Measurements from ENCODE around the gene SRP68.
"Not testable (repeated sequence)": the region's sequence is repeated elsewhere in the genome, so short reads cannot be mapped to it uniquely, and the experiment has no call there.

Gene SRP68

GRCh38 chr17:76076765-76077583 is 4.7 kb upstream of the SRP68 start:
- peak; percentile 54 for DNase-seq

DNA sequence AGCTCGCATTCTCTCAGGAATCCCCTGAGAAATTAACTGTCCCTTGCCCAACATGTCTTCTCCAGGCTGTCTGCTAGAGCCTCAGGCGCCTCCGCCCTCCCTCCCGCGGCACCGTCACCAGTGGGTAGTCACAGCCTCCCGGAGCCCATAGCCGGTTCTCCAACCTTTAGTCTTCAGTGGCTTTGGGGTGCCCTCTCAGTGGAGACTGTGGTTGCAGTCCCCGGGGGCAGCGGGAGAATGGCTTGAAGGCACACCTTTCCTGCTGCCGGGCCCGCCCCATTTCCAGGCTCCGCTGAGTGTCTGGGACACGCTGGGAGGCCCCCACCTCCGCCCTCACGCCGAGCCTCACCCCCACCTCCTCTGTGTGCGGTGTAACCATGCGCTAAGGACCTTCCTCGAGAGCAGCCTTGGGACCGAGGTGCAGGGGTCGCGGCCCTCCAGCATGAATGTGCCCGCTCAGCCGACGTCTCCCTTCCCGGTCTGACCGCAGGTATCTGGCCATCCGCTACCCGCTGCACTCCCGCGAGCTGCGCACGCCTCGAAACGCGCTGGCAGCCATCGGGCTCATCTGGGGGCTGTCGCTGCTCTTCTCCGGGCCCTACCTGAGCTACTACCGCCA is 3.9 kb upstream of the SRP68 start:
- peak; percentile 25 for DNase-seq

- peak; percentile 54 for DNase-seq
Measured at GRCh38 chr17:76075364-76076145, 3.2 kb upstream of the SRP68 start.

- peak; percentile 20 for DNase-seq
Measured at GRCh38 chr17:76074390-76075363, 2.4 kb upstream of the SRP68 start, which contains the start of gene GALR2. Gene GALR2, plus strand, starts transcription at chr17:76074781. Its CDS starts 103 bp downstream, at chr17:76074884.

- peak; percentile 48 for DNase-seq
Measured at GRCh38 chr17:76071531-76072147, 678 bp downstream of the SRP68 start.

DNA sequence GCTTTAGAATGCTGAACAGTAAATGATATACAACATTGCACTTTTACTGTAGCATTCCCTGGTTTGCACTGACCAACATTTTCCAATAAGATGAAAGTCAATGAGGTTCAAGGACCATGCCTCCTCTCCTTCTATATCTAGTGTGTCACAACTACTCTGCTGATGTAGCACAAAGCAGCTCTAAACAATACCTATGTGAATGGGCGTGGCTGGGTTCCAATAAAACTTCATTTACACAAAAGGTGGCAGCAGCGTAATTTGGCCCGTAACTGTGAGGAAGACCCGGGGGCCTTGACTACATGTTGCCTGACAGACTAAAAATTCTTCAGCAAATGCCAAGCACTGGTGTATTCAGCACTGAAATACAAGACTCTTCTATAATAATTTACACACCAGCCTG is 6.5 kb downstream of the SRP68 start:
- DNase-seq = no peak

DNA sequence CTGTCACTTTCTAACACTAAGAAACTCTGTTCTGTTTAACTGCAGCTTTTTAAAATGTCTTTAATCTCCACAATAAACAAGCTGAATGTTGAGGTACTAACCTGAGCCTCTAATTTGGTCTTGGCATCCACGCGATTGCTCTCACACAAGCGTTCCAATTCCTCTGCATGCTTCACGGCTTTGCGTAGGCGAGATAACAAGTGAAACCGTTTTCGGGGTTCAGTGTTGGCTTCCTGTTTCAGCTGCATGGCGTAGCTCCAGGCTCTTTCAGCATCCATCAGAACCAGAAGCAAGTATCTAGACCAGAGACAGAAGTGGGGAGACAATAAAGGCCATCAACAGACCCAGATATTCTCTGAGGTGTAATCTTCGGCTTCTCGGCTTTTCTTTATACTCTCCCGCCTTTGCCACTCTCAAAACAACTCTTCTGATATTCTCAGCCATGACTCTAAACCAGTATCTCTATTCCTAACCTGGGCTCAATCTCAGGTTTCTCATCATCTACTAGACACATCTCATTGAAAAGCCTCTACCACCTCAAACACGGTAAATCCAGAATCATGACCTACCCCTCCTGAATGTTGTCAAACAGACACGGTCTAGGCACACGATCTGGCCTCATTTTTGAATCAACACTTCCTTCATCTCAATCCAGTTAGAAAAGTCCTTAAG is 8.3 kb downstream of the SRP68 start:
- peak; percentile 77 for DNase-seq

DNA sequence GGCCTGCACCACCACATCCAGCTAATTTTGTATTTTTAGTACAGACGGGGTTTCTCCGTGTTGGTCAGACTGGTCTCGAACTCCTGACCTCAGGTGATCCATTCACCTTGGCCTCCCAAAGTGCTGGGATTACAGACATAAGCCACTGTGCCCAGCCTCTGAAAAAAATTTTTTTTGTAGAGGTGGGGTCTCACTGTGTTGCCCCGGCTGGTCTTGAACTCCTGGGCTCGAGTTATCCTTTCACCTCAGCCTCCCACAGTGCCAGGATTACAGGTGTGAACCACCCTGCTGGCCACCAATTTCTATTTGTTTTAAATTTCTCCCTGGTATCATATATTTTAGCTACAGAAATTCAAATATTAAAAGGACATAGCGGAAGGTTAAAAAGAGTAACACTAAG is 14.1 kb downstream of the SRP68 start:
- DNase-seq = not testable (repeated sequence)

GRCh38 chr17:76056882-76057281 is 15.4 kb downstream of the SRP68 start:
- DNase-seq = no peak

- DNase-seq = no peak
Measured at GRCh38 chr17:76054112-76054476, 18.2 kb downstream of the SRP68 start.

DNA sequence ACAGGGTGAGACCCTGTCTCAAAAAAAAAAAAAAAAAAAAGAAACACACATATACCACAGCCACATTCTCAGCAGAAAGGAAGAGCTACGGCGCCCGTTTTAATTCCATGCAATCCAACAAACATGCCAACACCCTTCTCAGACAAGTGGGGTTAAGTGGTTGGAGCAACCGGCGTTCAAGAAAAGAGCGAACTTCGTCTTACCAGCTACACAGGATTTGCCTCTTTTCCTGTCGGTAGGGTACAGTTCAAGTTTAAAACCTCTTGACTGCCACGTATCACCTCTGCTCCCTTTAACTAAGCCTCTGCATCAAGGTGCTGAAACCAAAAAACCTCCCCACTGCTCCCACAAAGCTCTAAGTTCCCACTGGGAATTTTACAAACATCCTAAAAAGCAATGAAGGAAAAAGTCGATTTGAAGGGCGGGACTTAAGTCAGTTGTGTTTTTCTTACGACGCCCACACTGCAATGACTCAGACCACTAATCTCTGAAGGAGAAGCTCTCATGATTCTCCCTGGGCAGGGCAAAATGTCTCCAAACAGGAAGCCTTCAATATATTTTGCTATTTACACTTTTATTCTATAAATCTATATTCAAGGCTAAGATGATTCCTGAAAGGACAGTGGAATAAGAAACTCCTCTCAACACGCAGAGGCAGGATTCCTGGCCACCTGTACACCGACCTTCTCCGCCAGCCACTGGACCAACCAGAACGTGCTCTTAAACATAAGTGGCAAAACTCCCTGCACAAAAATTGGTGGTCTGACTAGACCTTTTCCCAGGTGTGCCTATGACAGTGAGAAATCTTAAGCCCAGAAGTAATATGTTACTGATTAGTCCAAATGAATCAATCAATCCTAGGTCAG is 18.8 kb downstream of the SRP68 start:
- peak; percentile 45 for DNase-seq

DNA sequence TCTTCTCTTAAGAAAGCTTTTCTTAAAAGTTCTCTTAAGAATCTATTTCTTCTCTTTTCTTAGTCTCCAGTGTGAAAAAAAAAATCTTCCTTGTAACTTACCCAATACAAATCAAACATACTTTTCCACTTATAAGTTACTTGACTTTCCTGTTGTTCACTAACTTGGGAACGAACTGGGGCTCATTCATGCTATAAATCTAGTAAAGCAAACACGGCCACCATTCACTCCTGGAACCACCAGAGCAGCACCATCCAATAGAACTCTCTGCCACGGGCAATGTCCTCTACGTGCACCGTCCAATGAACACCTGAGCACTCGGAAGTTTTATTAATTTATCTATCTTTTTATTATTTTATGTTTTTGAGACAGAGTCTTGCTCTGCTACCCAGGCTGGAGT is 20.8 kb downstream of the SRP68 start:
- DNase-seq = no peak

- no peak for DNase-seq
Measured at GRCh38 chr17:76050538-76051467, 21.5 kb downstream of the SRP68 start.

GRCh38 chr17:76049836-76050537 is 22.3 kb downstream of the SRP68 start:
- no peak for DNase-seq

DNA sequence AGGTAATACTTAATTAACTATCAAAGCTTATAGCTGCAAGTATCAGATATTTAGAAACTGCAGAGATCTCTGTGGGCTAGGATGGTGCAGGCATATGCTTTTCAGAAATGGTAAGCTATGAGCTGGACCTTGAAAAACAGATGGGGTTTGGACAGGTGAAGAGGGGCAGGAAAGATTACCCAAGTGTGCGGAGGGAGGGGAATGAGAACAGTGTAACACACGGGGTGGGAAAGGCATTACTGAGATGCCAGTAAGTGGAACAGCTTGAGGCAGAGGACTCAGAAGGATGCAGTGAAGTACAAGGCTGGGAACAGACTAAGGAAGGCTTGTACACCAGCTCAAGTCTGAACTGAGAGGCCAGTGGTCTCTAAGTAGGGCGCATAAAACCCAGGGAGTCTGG is 23.1 kb downstream of the SRP68 start:
- DNase-seq = no peak

GRCh38 chr17:76048711-76049110 is 23.6 kb downstream of the SRP68 start:
- no peak for DNase-seq

- no peak for DNase-seq
Measured at GRCh38 chr17:76048025-76048605, 24.2 kb downstream of the SRP68 start.

DNA sequence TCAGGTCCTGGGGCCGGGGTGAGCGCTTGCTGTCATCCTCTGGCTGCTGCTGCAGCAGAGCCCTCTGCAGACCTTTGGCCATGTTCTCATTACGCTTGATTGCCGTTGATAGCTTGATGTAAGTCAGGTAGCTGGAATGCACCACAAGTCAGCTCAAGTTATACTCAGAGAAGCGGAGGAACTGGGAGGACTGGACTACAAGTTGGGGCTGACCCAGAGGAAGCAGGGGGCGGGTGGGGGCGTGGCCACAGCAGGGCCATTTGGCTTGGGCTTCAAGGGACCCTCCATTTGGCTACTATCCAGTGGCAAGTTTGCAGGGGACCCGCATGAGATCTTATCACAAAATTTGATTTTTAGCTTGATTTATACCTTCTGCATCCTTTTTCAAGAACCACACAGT is 26.3 kb downstream of the SRP68 start:
- DNase-seq = no peak
